IPS-18c (cell line): Measurements from ENCODE around the gene ATF7.
"Not testable (repeated sequence)": the region's sequence is repeated elsewhere in the genome, so short reads cannot be mapped to it uniquely, and the experiment has no call there.

ENCODE experiments used
- H3K4me3 ChIP-seq: 2 replicates; pipeline ENCODE4 v1.7.0; 2013; ENCODE audit warnings: low read depth, mild to moderate bottlenecking, low read length, moderate library complexity; ENCODE audit not compliant: insufficient read depth
- H3K9me3 ChIP-seq: one replicate; pipeline ENCODE4 v1.6.1; 2013; ENCODE audit warnings: mild to moderate bottlenecking, low read length, moderate library complexity; ENCODE audit not compliant: control insufficient read depth, insufficient read depth

Gene ATF7

DNA sequence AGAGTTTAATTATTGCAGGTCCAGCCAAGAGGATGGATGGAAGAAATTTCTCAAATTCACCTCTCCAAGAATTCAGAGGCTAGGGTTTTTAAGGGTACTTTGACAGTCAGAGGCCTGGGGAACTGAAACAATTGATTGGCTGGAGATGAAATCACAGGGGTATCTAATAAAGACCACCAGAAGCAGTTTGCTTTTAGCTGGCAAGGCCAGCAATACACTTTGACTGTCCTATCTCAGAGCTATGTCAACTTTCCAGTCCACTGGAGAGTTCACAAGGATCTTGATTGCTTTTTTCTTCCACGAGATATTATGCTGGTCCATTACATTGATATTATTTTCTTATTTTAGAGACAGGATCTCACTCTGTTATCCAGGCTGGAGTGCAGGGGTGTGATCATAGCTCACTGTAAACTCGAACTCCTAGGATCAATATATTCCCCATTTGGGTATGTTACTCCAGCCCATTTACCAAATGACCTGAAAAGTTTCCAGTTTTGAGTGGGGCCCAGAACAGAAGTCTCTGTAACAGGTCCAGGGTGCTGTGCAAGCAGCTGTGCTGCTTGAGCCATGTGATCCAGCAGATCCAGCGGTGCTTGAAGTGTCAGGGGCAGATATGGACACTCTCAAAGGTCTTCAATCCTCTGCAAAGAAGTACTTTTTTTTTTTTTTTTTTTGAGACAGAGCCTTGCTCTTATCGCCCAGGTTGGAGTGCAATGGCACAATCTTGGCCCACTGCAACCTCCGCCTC, 17.2 kb upstream of the ATF7 start:
- Histone ChIP-seq H3K4me3 (no peak overlapping the region), H3K9me3 (no peaks in the 10 kb centered on the region)

DNA sequence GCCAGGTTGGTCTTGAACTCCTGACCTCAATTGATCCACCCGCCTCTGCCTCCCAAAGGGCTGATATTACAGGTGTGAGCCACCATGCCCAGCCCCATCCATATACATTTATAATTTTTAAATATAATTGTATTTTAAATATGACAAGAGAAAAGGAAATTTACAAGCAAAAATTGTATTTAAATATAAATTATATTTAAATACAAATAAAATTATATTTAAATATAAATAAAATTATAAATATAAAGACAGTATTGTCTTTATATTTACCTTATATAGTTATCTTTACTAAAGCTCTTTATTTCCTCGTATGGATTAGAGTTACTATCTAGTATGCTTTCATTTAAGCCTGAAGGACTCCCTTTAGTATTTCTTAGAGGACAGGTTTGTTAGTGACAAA, 11.9 kb upstream of the ATF7 start:
- no peaks in the 10 kb centered on the region for H3K9me3 ChIP-seq
- no peak overlapping the region for H3K4me3 ChIP-seq

DNA sequence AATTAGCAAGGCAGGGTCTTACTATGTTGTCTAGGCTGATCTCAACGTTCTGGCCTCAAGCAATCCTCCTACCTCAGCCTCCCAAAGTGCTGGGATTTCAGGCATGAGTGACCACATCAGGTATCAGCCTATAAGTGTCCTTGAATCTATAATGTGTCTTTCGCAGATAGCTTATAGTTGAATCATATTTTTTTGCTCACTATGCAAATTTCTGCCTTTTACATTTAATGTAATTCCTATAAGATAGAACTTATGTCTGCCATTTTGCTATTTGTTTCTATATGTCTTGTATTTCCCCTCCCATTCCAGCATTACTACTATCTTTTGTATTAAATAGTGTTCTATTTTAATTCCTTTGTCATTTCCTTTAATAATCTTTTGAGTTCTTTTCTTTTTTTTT, 10.5 kb upstream of the ATF7 start:
- Histone ChIP-seq H3K4me3 (no peak overlapping the region), H3K9me3 (no peaks in the 10 kb centered on the region)

DNA sequence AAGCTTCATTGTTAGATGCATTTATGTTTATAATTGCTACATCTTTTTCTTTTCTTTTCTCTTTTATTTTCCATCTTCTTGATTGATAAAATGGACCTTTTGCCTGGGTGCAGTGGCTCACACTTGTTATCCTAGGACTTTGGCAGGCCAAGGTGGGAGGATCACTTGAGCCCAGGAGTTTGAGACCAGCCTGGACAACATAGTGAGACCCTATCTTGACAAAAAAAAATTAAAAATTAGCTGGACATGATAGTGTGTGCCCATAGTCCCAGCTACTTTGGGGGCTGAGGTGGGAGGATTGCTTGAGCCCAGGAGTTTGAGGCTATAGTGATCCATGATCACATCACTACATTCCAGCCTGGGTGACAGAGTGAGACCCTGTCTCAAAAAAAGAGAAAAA, 9.5 kb upstream of the ATF7 start:
- not testable (repeated sequence) for H3K4me3 ChIP-seq, H3K9me3 ChIP-seq

DNA sequence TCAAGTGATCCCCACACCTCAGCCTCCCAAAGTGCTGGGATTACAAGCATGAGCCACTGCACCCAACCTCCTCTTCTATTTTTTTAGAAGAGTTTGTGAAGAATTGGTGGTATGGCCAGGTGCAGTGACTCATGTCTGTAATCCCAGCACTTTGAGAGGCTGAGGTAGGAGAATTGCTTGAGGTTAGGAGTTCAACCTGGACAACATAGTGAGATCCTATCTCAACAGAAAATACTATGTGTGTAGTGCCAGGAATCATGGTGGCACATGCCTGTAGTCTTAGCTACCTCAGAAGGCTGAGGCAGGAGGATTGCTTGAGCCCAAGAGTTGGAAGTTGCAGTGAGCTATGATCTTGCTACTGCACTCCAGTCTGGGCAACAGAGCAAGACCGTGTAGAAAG, 5.5 kb upstream of the ATF7 start:
- Histone ChIP-seq H3K9me3 (no peaks in the 10 kb centered on the region), H3K4me3 (no peak overlapping the region)

DNA sequence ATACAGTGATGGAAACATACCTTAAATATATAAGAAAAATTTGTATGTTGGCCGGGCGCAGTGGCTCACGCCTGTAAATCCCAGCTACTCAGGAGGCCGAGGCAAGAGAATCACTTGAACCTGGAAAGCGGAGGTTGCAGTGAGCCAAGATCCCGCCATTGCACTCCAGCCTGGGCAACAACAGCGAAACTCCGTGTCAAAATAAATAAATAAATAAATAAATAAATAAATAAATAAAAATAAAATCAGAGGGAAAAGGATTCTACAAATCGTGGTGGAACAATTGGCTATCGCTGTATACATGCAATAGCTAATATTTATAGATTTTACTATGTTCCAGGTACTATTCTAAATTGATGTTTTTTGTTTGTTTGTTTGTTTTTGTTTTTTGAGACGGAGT, 1.7 kb upstream of the ATF7 start:
- Histone ChIP-seq H3K9me3 (no peaks in the 10 kb centered on the region), H3K4me3 (no peak overlapping the region)

DNA sequence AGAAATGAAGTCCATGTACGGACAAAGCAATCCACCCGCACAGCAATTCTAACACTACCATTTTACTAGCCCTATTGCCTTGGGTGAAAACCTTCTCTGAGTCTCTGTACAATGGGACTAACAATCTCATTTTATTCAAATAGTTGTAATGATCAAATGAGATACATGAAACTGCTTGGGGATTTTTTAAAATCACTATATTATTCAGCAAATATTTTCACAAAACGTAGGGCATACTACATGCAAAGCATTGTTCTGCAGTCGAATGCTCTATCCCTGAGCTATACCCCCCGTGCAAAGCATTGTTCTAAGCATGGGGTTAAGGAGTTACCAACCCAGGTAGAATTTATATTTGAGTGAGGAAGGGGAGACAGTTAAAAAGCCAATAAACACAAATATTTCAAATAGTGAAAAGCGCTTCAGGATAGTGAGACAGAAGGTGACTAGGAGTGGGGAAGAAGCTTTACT, 554 bp upstream of the ATF7 start:
- Histone ChIP-seq H3K4me3 (peak overlapping the region; percentile 67), H3K9me3 (no peaks in the 10 kb centered on the region)

DNA sequence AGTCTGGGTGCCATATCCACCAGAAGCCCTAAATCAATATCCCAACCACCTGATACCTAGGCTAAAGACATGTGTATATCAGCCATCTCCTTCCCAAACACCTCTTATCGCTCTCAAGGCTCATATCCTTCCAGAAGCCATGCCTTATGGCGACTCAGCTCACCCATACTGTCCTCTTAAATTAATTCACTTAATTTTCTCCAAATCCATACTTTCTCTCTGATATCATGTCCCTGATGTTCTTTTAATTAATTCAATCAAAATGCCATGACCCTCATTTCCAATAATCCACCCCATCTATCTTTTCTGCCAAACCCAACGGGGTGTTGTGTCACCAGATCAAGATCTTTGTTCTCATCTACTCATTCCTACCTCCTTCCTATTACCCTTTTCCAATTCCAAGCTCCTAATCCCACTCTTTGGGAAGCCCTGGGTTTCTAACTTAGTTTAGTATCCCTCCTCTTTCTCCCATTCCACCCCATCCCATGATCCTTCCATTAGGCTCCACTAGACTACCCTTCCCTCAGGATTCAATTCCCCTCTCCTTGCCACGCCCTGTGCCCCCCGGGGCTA, 723 bp downstream of the ATF7 start:
- H3K9me3 ChIP-seq: no peaks in the 10 kb centered on the region
- H3K4me3 ChIP-seq: peak overlapping the region; percentile 53

DNA sequence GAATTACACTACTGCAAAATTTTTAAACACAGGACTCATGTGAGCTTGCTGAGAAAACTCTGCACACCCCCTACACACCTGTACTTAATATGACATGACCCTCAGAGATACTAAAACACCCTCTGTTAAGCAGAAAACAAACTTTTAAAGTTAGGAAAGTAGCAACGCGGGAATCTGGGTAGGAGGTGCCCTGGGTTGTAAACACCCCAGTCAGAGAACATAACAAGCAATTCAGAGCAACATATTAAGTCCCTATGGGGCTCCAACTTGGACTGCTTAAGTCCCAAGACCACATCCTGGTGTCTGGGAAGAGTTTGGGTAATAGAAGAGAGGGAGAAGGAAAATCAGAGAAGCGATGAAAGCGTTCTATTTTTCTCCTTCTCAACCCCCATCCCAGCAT, 1.2 kb downstream of the ATF7 start:
- no peaks in the 10 kb centered on the region for H3K9me3 ChIP-seq
- H3K4me3 ChIP-seq: peak overlapping the region; percentile 53; the same call in 1 of the 2 replicates

DNA sequence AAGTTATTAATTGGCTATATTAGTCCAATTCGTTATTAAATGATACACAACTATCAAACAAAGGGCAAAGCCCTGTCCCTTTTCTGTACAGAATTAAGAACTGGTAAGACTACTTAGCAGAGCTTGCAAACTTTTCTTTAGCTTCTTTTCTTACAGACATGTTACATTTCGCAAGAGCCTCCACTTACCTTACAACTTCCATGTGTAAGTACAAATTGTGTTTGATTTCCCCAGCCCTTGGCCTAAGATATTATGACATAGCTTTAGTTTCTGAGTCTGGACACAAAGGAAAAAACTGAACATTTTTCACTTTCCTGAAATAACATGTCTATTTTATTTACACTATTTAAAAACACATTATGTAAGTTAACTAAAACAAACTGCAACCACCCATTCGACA, 1.7 kb downstream of the ATF7 start:
- Histone ChIP-seq H3K4me3 (no peak overlapping the region), H3K9me3 (no peaks in the 10 kb centered on the region)

DNA sequence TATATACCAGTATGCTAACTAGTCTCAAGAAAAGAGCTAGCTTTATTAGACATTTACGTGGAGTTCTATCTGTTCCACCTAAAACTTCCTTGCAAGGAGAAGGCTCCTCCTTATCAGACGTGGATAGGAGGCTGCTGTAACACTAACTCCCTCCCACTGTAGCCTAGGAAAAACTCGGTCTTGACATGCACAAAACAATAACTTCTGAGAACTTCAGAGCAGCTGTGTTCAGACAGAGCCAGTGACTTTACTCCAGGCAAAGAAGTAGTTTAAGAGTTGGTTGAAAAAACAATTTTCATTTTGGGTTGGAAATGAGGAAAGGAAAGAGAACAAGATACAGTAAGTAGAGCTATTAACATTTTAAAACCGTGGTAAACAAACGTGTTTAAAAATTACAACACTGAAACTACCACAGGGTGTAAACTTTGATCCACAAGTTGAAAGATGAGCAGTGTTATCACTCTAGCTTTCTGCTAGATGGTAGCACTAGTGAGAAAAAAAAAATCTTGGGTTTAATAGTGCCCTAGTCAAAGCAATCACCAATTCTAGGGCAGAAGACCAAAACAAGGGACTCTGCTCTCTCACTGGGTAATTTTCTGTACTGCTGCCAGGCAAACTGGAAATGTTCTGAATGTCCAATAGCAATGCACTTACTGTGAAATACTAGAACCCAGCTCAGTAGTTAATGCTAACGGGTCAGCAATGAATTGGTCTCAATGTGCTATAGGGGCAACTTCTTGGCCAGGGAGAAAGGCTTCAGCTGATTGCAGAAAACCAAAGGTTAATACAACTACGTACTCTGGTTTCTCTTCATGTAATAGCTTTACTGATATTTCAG, 2.4 kb downstream of the ATF7 start:
- Histone ChIP-seq H3K4me3 (no peak overlapping the region; the same call in 1 of the 2 replicates), H3K9me3 (no peaks in the 10 kb centered on the region)

DNA sequence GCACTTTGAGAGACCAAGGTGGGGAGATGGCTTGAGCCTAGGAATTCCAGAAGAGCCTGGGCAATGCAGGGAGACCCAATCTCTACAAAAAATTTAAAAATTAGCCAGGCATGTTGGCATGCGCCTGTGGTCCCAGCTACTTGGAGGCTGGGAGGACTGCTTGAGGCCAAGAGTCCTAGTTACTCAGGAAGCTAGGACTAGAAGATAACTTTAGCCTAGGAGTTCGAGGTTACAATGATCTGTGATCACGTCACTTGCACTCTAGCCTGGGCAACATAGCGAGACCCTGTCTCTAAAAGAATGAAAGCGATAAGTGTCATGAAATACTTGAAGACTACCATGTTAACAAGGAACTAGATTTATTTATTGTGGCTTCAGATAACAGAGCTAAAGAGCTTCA, 3.5 kb downstream of the ATF7 start:
- H3K4me3 ChIP-seq: no peak overlapping the region
- no peaks in the 10 kb centered on the region for H3K9me3 ChIP-seq

DNA sequence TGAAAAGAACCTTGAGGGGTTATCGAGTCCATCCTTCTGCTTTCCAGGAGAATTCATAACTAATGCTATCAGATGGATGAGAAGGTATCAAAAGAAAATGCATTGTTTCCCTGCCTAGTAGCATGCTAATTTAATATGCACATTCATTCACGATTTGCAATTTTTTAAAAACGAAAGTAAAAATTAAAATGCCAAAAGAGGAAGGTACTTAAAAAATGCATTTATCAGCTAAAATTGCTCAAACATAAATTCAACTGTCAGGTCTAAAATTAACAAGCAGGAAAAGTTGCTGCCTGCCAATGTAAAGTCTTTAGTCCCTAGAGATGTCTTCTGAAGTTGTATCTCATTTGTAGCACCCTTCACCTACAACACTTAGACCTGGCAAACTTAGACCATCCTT, 7.9 kb downstream of the ATF7 start:
- Histone ChIP-seq H3K4me3 (no peak overlapping the region), H3K9me3 (no peaks in the 10 kb centered on the region)

DNA sequence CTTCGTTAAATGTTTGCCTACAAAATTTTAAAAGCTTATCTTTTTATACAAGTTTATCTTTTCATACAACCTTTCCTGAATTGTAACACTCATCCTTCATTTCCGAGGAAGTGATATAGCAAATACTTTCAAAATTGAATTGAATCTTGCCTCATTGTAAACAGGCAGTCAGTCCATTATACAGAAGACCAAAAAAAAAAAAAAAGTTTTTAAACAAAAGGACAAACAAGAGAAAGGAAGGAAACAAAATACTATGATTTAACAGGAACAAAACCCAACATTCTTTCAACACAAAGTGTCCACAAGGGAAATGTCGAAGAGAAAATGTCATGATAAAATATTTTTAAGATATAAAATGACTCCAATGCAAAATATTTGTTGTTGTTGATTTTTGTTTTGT, 8.5 kb downstream of the ATF7 start:
- Histone ChIP-seq H3K4me3 (no peak overlapping the region), H3K9me3 (no peaks in the 10 kb centered on the region)

DNA sequence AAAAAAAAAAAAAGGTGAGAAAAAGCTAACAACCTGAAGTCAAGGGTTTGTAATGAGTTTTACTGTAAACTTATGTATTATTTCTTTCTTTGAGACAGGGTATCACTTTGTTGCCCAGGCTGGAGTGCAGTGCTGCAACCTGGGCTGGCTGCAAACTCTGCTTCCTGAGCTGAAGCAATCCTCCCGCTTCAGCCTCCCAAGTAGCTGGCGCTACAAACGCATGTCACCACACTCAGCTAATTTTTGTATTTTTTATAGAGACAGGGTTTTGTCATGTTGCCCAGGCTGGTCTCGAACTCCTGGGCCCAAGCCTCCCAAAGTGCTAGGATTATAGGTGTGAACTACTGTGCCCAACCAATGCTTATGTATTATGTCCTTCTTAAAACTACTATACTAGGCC, 9.2 kb downstream of the ATF7 start:
- H3K4me3 ChIP-seq: no peak overlapping the region
- H3K9me3 ChIP-seq: no peaks in the 10 kb centered on the region

DNA sequence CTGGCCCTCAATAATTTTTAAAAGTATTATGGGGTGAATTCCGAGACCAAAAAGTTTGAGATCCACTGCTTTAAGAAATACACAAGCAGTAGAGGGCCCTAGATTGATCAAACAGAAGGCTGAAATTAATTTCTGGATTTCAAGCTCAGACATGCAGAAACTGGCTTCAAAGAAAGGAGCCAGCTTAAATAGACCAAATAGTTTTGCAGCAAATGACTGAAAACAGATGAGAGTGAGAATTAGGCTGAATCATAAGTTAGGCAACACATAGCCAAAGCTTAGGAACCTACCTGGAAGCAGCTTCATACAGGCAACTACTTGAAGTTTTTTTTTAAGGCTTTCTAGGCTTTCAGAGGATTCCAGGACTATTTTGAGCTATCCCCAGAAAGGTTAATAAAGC, 12.4 kb downstream of the ATF7 start:
- no peaks in the 10 kb centered on the region for H3K9me3 ChIP-seq
- no peak overlapping the region for H3K4me3 ChIP-seq

DNA sequence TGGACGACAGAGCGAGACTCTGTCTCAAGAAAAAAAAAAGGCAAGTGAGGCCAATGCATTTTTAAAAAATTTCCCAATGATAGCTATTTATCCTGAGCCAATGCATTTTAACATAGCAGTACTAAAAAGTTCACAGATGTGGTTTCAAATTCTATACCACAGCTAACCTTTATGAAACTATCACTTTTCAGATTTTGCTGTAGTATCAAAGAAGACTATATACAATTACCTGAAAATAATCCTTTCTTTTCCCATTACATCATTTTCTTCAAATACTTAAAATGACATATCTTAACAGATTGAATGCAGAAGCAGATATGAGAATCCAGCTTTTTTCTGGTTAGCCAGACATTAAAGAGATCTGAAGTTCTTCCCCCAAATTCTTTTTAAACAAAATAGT, 13.2 kb downstream of the ATF7 start:
- H3K4me3 ChIP-seq: no peak overlapping the region

DNA sequence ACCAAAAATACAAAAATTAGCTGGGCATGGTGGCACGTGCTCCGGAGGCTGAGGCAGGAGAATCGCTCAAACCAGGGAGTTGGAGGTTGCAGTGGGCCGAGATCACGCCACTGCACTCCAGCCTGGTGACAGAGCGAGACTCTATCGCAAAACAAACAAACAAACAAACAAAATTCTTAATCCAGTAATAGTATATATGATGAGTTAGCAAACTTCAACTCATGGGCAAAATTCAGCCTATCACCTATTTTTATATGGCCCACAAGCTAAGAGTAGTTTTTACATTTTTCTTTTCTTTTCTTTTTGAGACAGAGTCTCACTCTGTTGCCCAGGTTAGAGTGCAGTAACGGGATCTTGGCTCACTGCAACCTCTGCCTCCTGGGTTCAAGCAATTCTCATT, 14.9 kb downstream of the ATF7 start:
- no peaks in the 10 kb centered on the region for H3K9me3 ChIP-seq
- H3K4me3 ChIP-seq: no peak overlapping the region

More for the DNA sequence above, 13.2 kb downstream of the ATF7 start:
- no peaks in the 10 kb centered on the region for H3K9me3 ChIP-seq
